Esophagus squamous epithelium (tissue), 5 donors: ENCODE measurements around the gene RBP3. TPM values are rescaled to one million over a fixed set of nuclear protein-coding genes. Genes with fewer than 3 reads are reported as not detected.

Experiments
- DNase-seq: peaks from one replicate; lab custom pipeline; 2025; lab: John Stamatoyannopoulos, UW
- H3K27ac ChIP-seq, 4 donors: fragments of 200-600 bp; sonication (generic); one replicate each; pipeline ENCODE4 v1.5.1; 2016 to 2019; ENCODE audit warnings: mild to moderate bottlenecking in 1 of 4
- H3K27me3 ChIP-seq, 4 donors: fragments of 200-600 bp; sonication (generic); 1 replicate in 3 of 4; 2 replicates in 1 of 4; pipeline versions ENCODE4 v1.5.1 to v1.6.0; 2017 to 2021; ENCODE audit warnings: antibody characterized with exemption in 1 of 4
- H3K36me3 ChIP-seq, 3 donors: fragments of 200-600 bp; sonication (generic); one replicate each; pipeline ENCODE4 v1.5.1; 2016 to 2019
- H3K4me1 ChIP-seq, 3 donors: fragments of 200-600 bp; sonication (generic); one replicate each; pipeline ENCODE4 v1.5.1; 2017 to 2019
- H3K4me3 ChIP-seq, 4 donors: fragments of 200-600 bp; sonication (generic); 1 replicate in 3 of 4; 2 replicates in 1 of 4; pipeline ENCODE4 v1.5.1; 2016 to 2019; ENCODE audit warnings: mild to moderate bottlenecking in 2 of 4, moderate library complexity in 1 of 4
- H3K9me3 ChIP-seq, 3 donors: fragments of 200-600 bp; sonication (generic); one replicate each; pipeline ENCODE4 v1.5.1; 2016 to 2019
- CTCF ChIP-seq, 6 experiments: fragments of 450-650 bp in 4 of 6; fragments of 200-600 bp in 2 of 6; sonication (generic) in 2 of 6; IDR thresholded peaks; one replicate each; pipeline ENCODE4 v1.5.1; 2016 to 2019; ENCODE audit warnings: antibody characterized with exemption in 6 of 6, mild to moderate bottlenecking in 4 of 6, moderate library complexity in 4 of 6
- POLR2A ChIP-seq, 4 donors: fragments of 450-650 bp; IDR thresholded peaks; one replicate each; pipeline ENCODE4 v1.6.1; 2017; ENCODE audit warnings: antibody characterized with exemption in 4 of 4, mild to moderate bottlenecking in 4 of 4, moderate library complexity in 3 of 4
- WGBS, 2 donors: methylation state at CpG; one replicate each; pipeline ENCODE4 v1.1.5; 2018; 5-methylcytosine and 5-hydroxymethylcytosine counted together
- intact Hi-C: fragments of 100-400 bp; cut with DNase I; formaldehyde crosslinking; loops from one replicate; pipeline ENCODE4 v1.15.0; 2022
- total RNA-seq, 4 donors: library from RNA; depleted of rRNA; stranded (reverse); fragments of >200 nt; gene quantifications; one replicate each; pipeline ENCODE4 v1.1.0, GENCODE V29; 2016
- donor health status: DM: yes; HTN: yes; CAD: no.

RBP3 gene
- total RNA-seq, 4 donors from 2014 or later = not detected

- WGBS, 2 donors = 87 to 90% methylated on average over 5 to 7 of the region's 7 CpGs
- Histone ChIP-seq H3K4me1 (peaks cover 0 to 22% (median 11%) of the 10 kb centered on the region in 3 donors), H3K9me3 (no peaks in the 10 kb centered on the region), H3K27ac (no peak overlapping the region), H3K36me3 (no peaks in the 10 kb centered on the region), H3K27me3 (peaks cover 0 to 84% (median 5%) of the 10 kb centered on the region in 4 donors), H3K4me3 (no peak overlapping the region)
- TF ChIP-seq POLR2A (IDR thresholded peaks at IDR 0.05) (no peak), CTCF (IDR thresholded peaks at IDR 0.05) (no peak)
- no peak for DNase-seq
- intact Hi-C loops = no loop called here
These were observed 45.1 kb upstream of the RBP3 start for GRCh38 chr10:47303105-47303504.

- Histone ChIP-seq H3K27ac (no peak overlapping the region), H3K36me3 (no peaks in the 10 kb centered on the region), H3K27me3 (peaks cover 0 to 81% (median 5%) of the 10 kb centered on the region in 4 donors), H3K4me1 (peaks cover 0 to 22% (median 11%) of the 10 kb centered on the region in 3 donors), H3K9me3 (no peaks in the 10 kb centered on the region), H3K4me3 (no peak overlapping the region)
- TF ChIP-seq POLR2A (IDR thresholded peaks at IDR 0.05) (no peak), CTCF (IDR thresholded peaks at IDR 0.05) (no peak)
- no peak for DNase-seq
- intact Hi-C loops = no loop called here
- WGBS, 2 donors = 80 to 89% methylated on average over 6 of the region's 6 CpGs
These were observed 44.3 kb upstream of the RBP3 start for GRCh38 chr10:47303866-47304265.

GRCh38 chr10:47305566-47305965 lies 42.6 kb upstream of the RBP3 start:
- peaks cover 0 to 66% (median 2%) of the 10 kb centered on the region in 4 donors for H3K27me3 ChIP-seq
- DNase-seq = no peak

GRCh38 chr10:47306387-47307210 lies 41.6 kb upstream of the RBP3 start:
- Histone ChIP-seq H3K4me3 (no peak overlapping the region), H3K4me1 (peaks cover 3 to 10% (median 6%) of the 10 kb centered on the region in 3 donors), H3K27ac (no peak overlapping the region), H3K27me3 (peaks cover 0 to 55% (median 0%) of the 10 kb centered on the region in 4 donors), H3K36me3 (no peaks in the 10 kb centered on the region), H3K9me3 (no peaks in the 10 kb centered on the region)
- 71 to 77% methylated on average over 8 to 10 of the region's 10 CpGs for WGBS, 2 donors
- intact Hi-C loops = no loop called here
- DNase-seq = no peak
- TF ChIP-seq CTCF (IDR thresholded peaks at IDR 0.05) = no peak
- no peak for TF ChIP-seq POLR2A (IDR thresholded peaks at IDR 0.05)

More at GRCh38 chr10:47305566-47305965, 42.6 kb upstream of the RBP3 start:
- H3K36me3 ChIP-seq = no peaks in the 10 kb centered on the region
- H3K4me1 ChIP-seq = peaks cover 0 to 11% (median 2%) of the 10 kb centered on the region in 3 donors
- no peaks in the 10 kb centered on the region for H3K9me3 ChIP-seq
- intact Hi-C loops = no loop called here
- TF ChIP-seq POLR2A (IDR thresholded peaks at IDR 0.05) = no peak
- TF ChIP-seq CTCF (IDR thresholded peaks at IDR 0.05) = no peak
- H3K4me3 ChIP-seq = no peak overlapping the region
- 25 to 37% methylated on average over 2 of the region's 2 CpGs for WGBS, 2 donors
- no peak overlapping the region for H3K27ac ChIP-seq

- no peak for DNase-seq
- Histone ChIP-seq H3K36me3 (no peaks in the 10 kb centered on the region), H3K27ac (no peak overlapping the region), H3K4me1 (peaks cover 10 to 16% (median 11%) of the 10 kb centered on the region in 3 donors), H3K27me3 (peaks cover 0 to 47% (median 0%) of the 10 kb centered on the region in 4 donors), H3K9me3 (no peaks in the 10 kb centered on the region), H3K4me3 (no peak overlapping the region)
- WGBS, 2 donors = 70 to 91% methylated on average over 3 of the region's 3 CpGs
- TF ChIP-seq CTCF (IDR thresholded peaks at IDR 0.05) = no peak
- TF ChIP-seq POLR2A (IDR thresholded peaks at IDR 0.05) = no peak
- intact Hi-C loops = no loop called here
These were observed 40.8 kb upstream of the RBP3 start for GRCh38 chr10:47307381-47307780.
